ENCODE measurements around the gene RBM22. TPM values are rescaled to one million over a fixed set of nuclear protein-coding genes. Genes with fewer than 3 reads are reported as not detected.

The RBM22 gene
- total RNA-seq, 4 donors from 2014 or later, result 24.7 to 41.6 (median 33.2) TPM

- peak in 1 of 2 donors; percentile 64 for DNase-seq (ENCODE audit: low spot score in 2 of 2)
- Histone ChIP-seq H3K27me3 (no peaks in the 10 kb centered on the region), H3K36me3 (peaks cover 0 to 31% (median 9%) of the 10 kb centered on the region in 3 donors), H3K4me3 (no peak overlapping the region), H3K27ac (peak overlapping the region; percentile 17 to 87 (median 58)), H3K9me3 (no peaks in the 10 kb centered on the region), H3K4me1 (peaks cover 0 to 100% (median 62%) of the 10 kb centered on the region in 4 donors)
- 23 to 52% methylated on average over 18 to 25 of the region's 25 CpGs for WGBS, 2 donors
- no peak for TF ChIP-seq POLR2A (IDR thresholded peaks at IDR 0.05)
- no peak for TF ChIP-seq CTCF (IDR thresholded peaks at IDR 0.05)
- TF ChIP-seq EP300 (IDR thresholded peaks at IDR 0.05), result no peak
Observed at GRCh38 chr5:150647275-150648251, 53.3 kb downstream of the RBM22 start.

GRCh38 chr5:150645070-150645700, 55.7 kb downstream of the RBM22 start:
- DNase-seq (ENCODE audit: low spot score in 2 of 2), result peak; percentile 57 to 68
- Histone ChIP-seq H3K4me3 (no peak overlapping the region), H3K36me3 (peaks cover 0 to 19% (median 9%) of the 10 kb centered on the region in 3 donors), H3K27me3 (no peaks in the 10 kb centered on the region), H3K27ac (peak overlapping the region; percentile 17 to 97 (median 90)), H3K9me3 (no peaks in the 10 kb centered on the region), H3K4me1 (peaks cover 0 to 100% (median 69%) of the 10 kb centered on the region in 4 donors)
- no peak for TF ChIP-seq CTCF (IDR thresholded peaks at IDR 0.05)
- TF ChIP-seq EP300 (IDR thresholded peaks at IDR 0.05), result peak in 1 of 2 donors; percentile 20
- TF ChIP-seq POLR2A (IDR thresholded peaks at IDR 0.05), result no peak
- WGBS, 2 donors, result 25 to 32% methylated on average over 4 of the region's 4 CpGs

DNA sequence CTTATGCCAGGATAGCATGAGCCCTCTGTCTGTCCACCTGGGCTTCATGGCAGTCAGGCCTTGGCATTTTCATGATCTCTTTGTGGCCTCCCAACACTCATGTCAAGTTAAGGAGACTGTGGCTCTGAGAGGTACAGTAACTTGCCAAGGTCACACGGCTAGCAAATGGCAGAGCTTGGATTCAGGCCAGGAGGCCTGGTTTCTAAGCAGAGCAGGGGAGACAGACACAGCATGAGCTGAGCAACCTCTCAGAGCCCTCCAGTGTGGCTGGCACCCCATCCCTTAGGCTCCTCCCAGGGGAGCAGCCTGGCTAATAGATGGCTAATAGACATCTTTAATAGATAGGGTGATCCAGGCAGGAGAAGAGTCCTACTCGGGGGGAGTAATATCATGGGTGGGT, 56.3 kb downstream of the RBM22 start:
- H3K4me1 ChIP-seq, result peaks cover 0 to 100% (median 75%) of the 10 kb centered on the region in 4 donors
- DNase-seq (ENCODE audit: low spot score in 2 of 2), result no peak
- no peaks in the 10 kb centered on the region for H3K27me3 ChIP-seq
- peak overlapping the region; percentile 17 to 97 (median 90) for H3K27ac ChIP-seq
- WGBS, 2 donors, result 20 to 31% methylated on average over 2 of the region's 2 CpGs
- H3K9me3 ChIP-seq, result no peaks in the 10 kb centered on the region
- peaks cover 0 to 12% (median 9%) of the 10 kb centered on the region in 3 donors for H3K36me3 ChIP-seq
- TF ChIP-seq CTCF (IDR thresholded peaks at IDR 0.05), result no peak
- TF ChIP-seq POLR2A (IDR thresholded peaks at IDR 0.05), result no peak
- TF ChIP-seq EP300 (IDR thresholded peaks at IDR 0.05), result no peak
- no peak overlapping the region for H3K4me3 ChIP-seq

DNA sequence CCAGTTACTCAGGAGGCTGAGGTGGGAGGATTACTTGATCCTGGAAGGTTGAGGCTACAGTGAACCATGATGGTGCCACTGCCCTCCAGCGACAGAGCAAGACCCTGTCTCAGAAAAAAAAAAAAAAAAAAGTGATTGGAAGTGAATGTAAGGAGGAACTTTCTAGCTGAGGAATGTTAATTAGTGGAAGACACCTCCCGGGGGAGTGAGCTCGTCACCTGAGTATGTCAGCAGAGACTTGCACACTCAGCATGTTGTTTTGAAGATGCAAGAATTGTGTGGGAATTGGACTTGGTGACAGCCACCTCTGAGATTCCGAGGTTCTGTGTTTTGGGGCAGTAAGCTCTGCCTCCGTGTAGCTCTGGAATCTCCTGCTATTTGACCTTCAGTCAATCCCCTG, 56.8 kb downstream of the RBM22 start:
- Histone ChIP-seq H3K36me3 (peaks cover 0 to 9% (median 8%) of the 10 kb centered on the region in 3 donors), H3K4me1 (peaks cover 0 to 100% (median 80%) of the 10 kb centered on the region in 4 donors), H3K27me3 (no peaks in the 10 kb centered on the region), H3K27ac (peak overlapping the region; percentile 88 to 97 (median 92)), H3K4me3 (no peak overlapping the region), H3K9me3 (no peaks in the 10 kb centered on the region)
- DNase-seq (ENCODE audit: low spot score in 2 of 2), result no peak
- WGBS, 2 donors, result 66 to 73% methylated on average over 5 of the region's 5 CpGs
- TF ChIP-seq CTCF (IDR thresholded peaks at IDR 0.05) (no peak), POLR2A (IDR thresholded peaks at IDR 0.05) (no peak), EP300 (IDR thresholded peaks at IDR 0.05) (no peak)

Data from tibial nerve (tissue), 4 donors.